WTC11 (cell line): ENCODE results near the gene HMX3. TPM values are rescaled to one million over a fixed set of nuclear protein-coding genes. Genes with fewer than 3 reads are reported as not detected.

Experiments used
- CREB1 ChIP-seq: sonication (generic); formaldehyde crosslinking; IDR thresholded peaks from 2 replicates; pipeline ENCODE4 v1.8.0; 2023; ENCODE audit warnings: mild to moderate bottlenecking, missing genetic modification reagents
- E2F1 ChIP-seq: sonication (generic); formaldehyde crosslinking; IDR thresholded peaks from 2 replicates; pipeline ENCODE4 v1.8.0; 2022; ENCODE audit warnings: mild to moderate bottlenecking, missing genetic modification reagents
- E2F5 ChIP-seq: sonication (generic); formaldehyde crosslinking; IDR thresholded peaks from 2 replicates; pipeline ENCODE4 v1.8.1; 2022; ENCODE audit warnings: mild to moderate bottlenecking, moderate library complexity, missing genetic modification reagents
- ELF4 ChIP-seq: sonication (generic); formaldehyde crosslinking; IDR thresholded peaks from 2 replicates; pipeline ENCODE4 v1.8.1; 2022; ENCODE audit warnings: low read depth, mild to moderate bottlenecking, moderate library complexity, missing genetic modification reagents
- FOXK1 ChIP-seq: sonication (generic); formaldehyde crosslinking; IDR thresholded peaks from 2 replicates; pipeline ENCODE4 v1.8.0; 2022; ENCODE audit warnings: mild to moderate bottlenecking, moderate library complexity, missing genetic modification reagents
- GRHL2 ChIP-seq: fragments of 250-450 bp; sonication (Bioruptor Pico); IDR thresholded peaks from 2 replicates; pipeline ENCODE4 v1.8.0; 2022; ENCODE audit warnings: mild to moderate bottlenecking, moderate library complexity; ENCODE audit not compliant: insufficient replicate concordance, severe bottlenecking
- JAZF1 ChIP-seq: fragments of 250-450 bp; sonication (Bioruptor Pico); IDR thresholded peaks from 2 replicates; pipeline ENCODE4 v1.9.0; 2021; ENCODE audit warnings: moderate library complexity, mild to moderate bottlenecking, inconsistent platforms
- JUN ChIP-seq: sonication (generic); formaldehyde crosslinking; IDR thresholded peaks from 2 replicates; pipeline ENCODE4 v1.8.0; 2023; ENCODE audit warnings: mild to moderate bottlenecking, missing genetic modification reagents
- KAT7 ChIP-seq: sonication (generic); formaldehyde crosslinking; IDR thresholded peaks from 2 replicates; pipeline ENCODE4 v1.8.1; 2023; ENCODE audit warnings: missing genetic modification reagents, mild to moderate bottlenecking, borderline replicate concordance
- MYBL2 ChIP-seq: sonication (generic); formaldehyde crosslinking; IDR thresholded peaks from 2 replicates; pipeline ENCODE4 v1.8.1; 2023; ENCODE audit warnings: mild to moderate bottlenecking, moderate library complexity, missing genetic modification reagents
- NFYB ChIP-seq: sonication (generic); formaldehyde crosslinking; conservative IDR thresholded peaks from 2 replicates; pipeline ENCODE4 v1.8.0; 2022; ENCODE audit warnings: low read depth, missing genetic modification reagents
- NR1H2 ChIP-seq: sonication (generic); formaldehyde crosslinking; IDR thresholded peaks from 2 replicates; pipeline ENCODE4 v1.9.0; 2021; ENCODE audit warnings: mild to moderate bottlenecking, moderate library complexity, missing genetic modification reagents
- NR2C2 ChIP-seq: sonication (generic); formaldehyde crosslinking; IDR thresholded peaks from 2 replicates; pipeline ENCODE4 v1.8.0; 2022; ENCODE audit warnings: mild to moderate bottlenecking, missing genetic modification reagents
- PRDM15 ChIP-seq: sonication (generic); formaldehyde crosslinking; IDR thresholded peaks from 2 replicates; pipeline ENCODE4 v1.8.0; 2022; ENCODE audit warnings: missing genetic modification reagents
- RORB ChIP-seq: fragments of 250-450 bp; sonication (Bioruptor Pico); IDR thresholded peaks from 2 replicates; pipeline ENCODE4 v1.9.0; 2021; ENCODE audit warnings: mild to moderate bottlenecking
- SMAD3 ChIP-seq: sonication (generic); formaldehyde crosslinking; IDR thresholded peaks from 2 replicates; pipeline ENCODE4 v1.8.0; 2022; ENCODE audit warnings: missing genetic modification reagents, mild to moderate bottlenecking, borderline replicate concordance
- TEAD1 ChIP-seq: sonication (generic); formaldehyde crosslinking; IDR thresholded peaks from 2 replicates; pipeline ENCODE4 v1.8.0; 2022; ENCODE audit warnings: mild to moderate bottlenecking, missing genetic modification reagents
- TEAD4 ChIP-seq: sonication (generic); formaldehyde crosslinking; IDR thresholded peaks from 2 replicates; pipeline ENCODE4 v1.8.0; 2022; ENCODE audit warnings: mild to moderate bottlenecking, missing genetic modification reagents
- USF2 ChIP-seq: sonication (generic); formaldehyde crosslinking; IDR thresholded peaks from 2 replicates; pipeline ENCODE4 v1.8.1; 2023; ENCODE audit warnings: mild to moderate bottlenecking, missing genetic modification reagents, moderate library complexity
- ZNF219 ChIP-seq: sonication (generic); formaldehyde crosslinking; IDR thresholded peaks from 2 replicates; pipeline ENCODE4 v1.8.0; 2023; ENCODE audit warnings: missing genetic modification reagents, mild to moderate bottlenecking, borderline replicate concordance
- ZNF232 ChIP-seq: sonication (generic); formaldehyde crosslinking; IDR thresholded peaks from 2 replicates; pipeline ENCODE4 v1.8.0; 2022; ENCODE audit warnings: mild to moderate bottlenecking, missing genetic modification reagents
- ZNF317 ChIP-seq: sonication (generic); formaldehyde crosslinking; IDR thresholded peaks from 2 replicates; pipeline ENCODE4 v1.8.1; 2023; ENCODE audit warnings: low read depth, mild to moderate bottlenecking, moderate library complexity, missing genetic modification reagents, borderline replicate concordance
- ZNF416 ChIP-seq: fragments of 250-450 bp; sonication (Bioruptor Pico); IDR thresholded peaks from 2 replicates; pipeline ENCODE4 v1.9.0; 2021; ENCODE audit warnings: mild to moderate bottlenecking, inconsistent platforms
- ZNF423 ChIP-seq: fragments of 250-450 bp; sonication (Bioruptor Pico); IDR thresholded peaks from 2 replicates; pipeline ENCODE4 v2.1.2; 2022; ENCODE audit warnings: mild to moderate bottlenecking, moderate library complexity
- total RNA-seq: library from RNA; stranded (reverse); gene quantifications from 3 replicates; pipeline ENCODE4 v1.2.3, GENCODE V29; 2021
- TF ChIP-seq, protein P1 (sequence below): sonication (generic); formaldehyde crosslinking; IDR thresholded peaks from 2 replicates; pipeline ENCODE4 v1.8.1; 2023; ENCODE audit warnings: mild to moderate bottlenecking, missing genetic modification reagents
- TF ChIP-seq, protein P2 (sequence below): sonication (generic); formaldehyde crosslinking; IDR thresholded peaks from 2 replicates; pipeline ENCODE4 v1.8.1; 2023; ENCODE audit warnings: mild to moderate bottlenecking, missing genetic modification reagents, moderate library complexity
- TF ChIP-seq, protein P3 (sequence below): sonication (generic); formaldehyde crosslinking; IDR thresholded peaks from 2 replicates; pipeline ENCODE4 v1.8.0; 2023; ENCODE audit warnings: mild to moderate bottlenecking, missing genetic modification reagents

HMX3 gene
- total RNA-seq, 1 experiment from 2014 or later = not detected

GRCh38 chr10:123150986-123151736 is 15.4 kb downstream of the HMX3 start (continued):
- TF ChIP-seq, protein P1, sequence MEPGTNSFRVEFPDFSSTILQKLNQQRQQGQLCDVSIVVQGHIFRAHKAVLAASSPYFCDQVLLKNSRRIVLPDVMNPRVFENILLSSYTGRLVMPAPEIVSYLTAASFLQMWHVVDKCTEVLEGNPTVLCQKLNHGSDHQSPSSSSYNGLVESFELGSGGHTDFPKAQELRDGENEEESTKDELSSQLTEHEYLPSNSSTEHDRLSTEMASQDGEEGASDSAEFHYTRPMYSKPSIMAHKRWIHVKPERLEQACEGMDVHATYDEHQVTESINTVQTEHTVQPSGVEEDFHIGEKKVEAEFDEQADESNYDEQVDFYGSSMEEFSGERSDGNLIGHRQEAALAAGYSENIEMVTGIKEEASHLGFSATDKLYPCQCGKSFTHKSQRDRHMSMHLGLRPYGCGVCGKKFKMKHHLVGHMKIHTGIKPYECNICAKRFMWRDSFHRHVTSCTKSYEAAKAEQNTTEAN (CRISPR knock-in tag) = 0 out of 2 replicates have a peak, but pooled peaks have one; percentile 19
- TF ChIP-seq ZNF219 (CRISPR knock-in tag) = peak; percentile 75; the same call in 1 of the 2 replicates
- TF ChIP-seq, protein P2, sequence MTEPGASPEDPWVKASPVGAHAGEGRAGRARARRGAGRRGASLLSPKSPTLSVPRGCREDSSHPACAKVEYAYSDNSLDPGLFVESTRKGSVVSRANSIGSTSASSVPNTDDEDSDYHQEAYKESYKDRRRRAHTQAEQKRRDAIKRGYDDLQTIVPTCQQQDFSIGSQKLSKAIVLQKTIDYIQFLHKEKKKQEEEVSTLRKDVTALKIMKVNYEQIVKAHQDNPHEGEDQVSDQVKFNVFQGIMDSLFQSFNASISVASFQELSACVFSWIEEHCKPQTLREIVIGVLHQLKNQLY (CRISPR knock-in tag) = 0 out of 2 replicates have a peak, but pooled peaks have one; percentile 79
- no peak for TF ChIP-seq NR2C2 (CRISPR knock-in tag)
- TF ChIP-seq SMAD3 (CRISPR knock-in tag) = no peak
- TF ChIP-seq E2F5 (CRISPR knock-in tag) = peak; percentile 73; the same call in 1 of the 2 replicates
- TF ChIP-seq PRDM15 (CRISPR knock-in tag) = no peak
- TF ChIP-seq, protein P3, sequence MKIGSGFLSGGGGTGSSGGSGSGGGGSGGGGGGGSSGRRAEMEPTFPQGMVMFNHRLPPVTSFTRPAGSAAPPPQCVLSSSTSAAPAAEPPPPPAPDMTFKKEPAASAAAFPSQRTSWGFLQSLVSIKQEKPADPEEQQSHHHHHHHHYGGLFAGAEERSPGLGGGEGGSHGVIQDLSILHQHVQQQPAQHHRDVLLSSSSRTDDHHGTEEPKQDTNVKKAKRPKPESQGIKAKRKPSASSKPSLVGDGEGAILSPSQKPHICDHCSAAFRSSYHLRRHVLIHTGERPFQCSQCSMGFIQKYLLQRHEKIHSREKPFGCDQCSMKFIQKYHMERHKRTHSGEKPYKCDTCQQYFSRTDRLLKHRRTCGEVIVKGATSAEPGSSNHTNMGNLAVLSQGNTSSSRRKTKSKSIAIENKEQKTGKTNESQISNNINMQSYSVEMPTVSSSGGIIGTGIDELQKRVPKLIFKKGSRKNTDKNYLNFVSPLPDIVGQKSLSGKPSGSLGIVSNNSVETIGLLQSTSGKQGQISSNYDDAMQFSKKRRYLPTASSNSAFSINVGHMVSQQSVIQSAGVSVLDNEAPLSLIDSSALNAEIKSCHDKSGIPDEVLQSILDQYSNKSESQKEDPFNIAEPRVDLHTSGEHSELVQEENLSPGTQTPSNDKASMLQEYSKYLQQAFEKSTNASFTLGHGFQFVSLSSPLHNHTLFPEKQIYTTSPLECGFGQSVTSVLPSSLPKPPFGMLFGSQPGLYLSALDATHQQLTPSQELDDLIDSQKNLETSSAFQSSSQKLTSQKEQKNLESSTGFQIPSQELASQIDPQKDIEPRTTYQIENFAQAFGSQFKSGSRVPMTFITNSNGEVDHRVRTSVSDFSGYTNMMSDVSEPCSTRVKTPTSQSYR (CRISPR knock-in tag) = peak; percentile 65; the same call in 1 of the 2 replicates
- 0 out of 2 replicates have a peak, but pooled peaks have one; percentile 21 for TF ChIP-seq CREB1 (CRISPR knock-in tag)
- peak; percentile 45 for TF ChIP-seq TEAD1
- no peak for TF ChIP-seq RORB
- TF ChIP-seq USF2 (CRISPR knock-in tag) = 0 out of 2 replicates have a peak, but pooled peaks have one; percentile 4
- TF ChIP-seq KAT7 (CRISPR knock-in tag) = no peak; the same call in 1 of the 2 replicates
- TF ChIP-seq TEAD4 (CRISPR knock-in tag) = no peak; the same call in 1 of the 2 replicates
- no peak; the same call in 1 of the 2 replicates for TF ChIP-seq JUN (CRISPR knock-in tag)
- no peak for TF ChIP-seq ZNF416
- peak; percentile 59; the same call in 1 of the 2 replicates for TF ChIP-seq ZNF317 (CRISPR knock-in tag)
- peak; percentile 90 for TF ChIP-seq ZNF423 (CRISPR knock-in tag)
- TF ChIP-seq ZNF232 (CRISPR knock-in tag) = peak; percentile 73
- TF ChIP-seq GRHL2 (CRISPR knock-in tag) = no peak
- peak; percentile 78; the same call in 1 of the 2 replicates for TF ChIP-seq MYBL2 (CRISPR knock-in tag)
- no peak for TF ChIP-seq NR1H2 (CRISPR knock-in tag)
- TF ChIP-seq FOXK1 (CRISPR knock-in tag) = peak; percentile 72; the same call in 1 of the 2 replicates
- TF ChIP-seq JAZF1 = no peak
- no peak for TF ChIP-seq E2F1 (CRISPR knock-in tag)
- TF ChIP-seq ELF4 (CRISPR knock-in tag) = peak; percentile 82; the same call in 1 of the 2 replicates
- TF ChIP-seq NFYB (CRISPR knock-in tag) = no peak
